Daoy (cell line): ENCODE results near the gene TCERG1L. TPM values are rescaled to one million over a fixed set of nuclear protein-coding genes. Genes with fewer than 3 reads are reported as not detected.
"Not testable (repeated sequence)": the region's sequence is repeated elsewhere in the genome, so short reads cannot be mapped to it uniquely, and the experiment has no call there.

Experiments
- DNase-seq: peaks from one replicate; pipeline ENCODE4 v3.0.0-alpha.2; 2015; ENCODE audit warnings: low read depth
- total RNA-seq: library from RNA; depleted of rRNA; stranded (reverse); fragments of >200 nt; shearing (Covaris generic); gene quantifications from 2 replicates; pipeline ENCODE4 v1.2.3, GENCODE V29; 2014; rRNA removed

TCERG1L gene, protein sequence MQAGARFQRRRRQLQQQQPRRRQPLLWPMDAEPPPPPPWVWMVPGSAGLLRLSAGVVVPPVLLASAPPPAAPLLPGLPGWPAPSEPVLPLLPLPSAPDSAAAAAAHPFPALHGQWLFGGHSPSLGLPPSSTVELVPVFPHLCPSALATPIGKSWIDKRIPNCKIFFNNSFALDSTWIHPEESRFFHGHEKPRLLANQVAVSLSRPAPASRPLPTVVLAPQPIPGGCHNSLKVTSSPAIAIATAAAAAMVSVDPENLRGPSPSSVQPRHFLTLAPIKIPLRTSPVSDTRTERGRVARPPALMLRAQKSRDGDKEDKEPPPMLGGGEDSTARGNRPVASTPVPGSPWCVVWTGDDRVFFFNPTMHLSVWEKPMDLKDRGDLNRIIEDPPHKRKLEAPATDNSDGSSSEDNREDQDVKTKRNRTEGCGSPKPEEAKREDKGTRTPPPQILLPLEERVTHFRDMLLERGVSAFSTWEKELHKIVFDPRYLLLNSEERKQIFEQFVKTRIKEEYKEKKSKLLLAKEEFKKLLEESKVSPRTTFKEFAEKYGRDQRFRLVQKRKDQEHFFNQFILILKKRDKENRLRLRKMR
- total RNA-seq, result 0.03 TPM in 1 of 2 replicates, not detected in the other

GRCh38 chr10:131311661-131312477, at the start of gene TCERG1L:
TSS of gene TCERG1L (minus strand) at chr10:131311721. CDS start at chr10:131311635, 86 bp downstream.
- peak; percentile 53 for DNase-seq

DNA sequence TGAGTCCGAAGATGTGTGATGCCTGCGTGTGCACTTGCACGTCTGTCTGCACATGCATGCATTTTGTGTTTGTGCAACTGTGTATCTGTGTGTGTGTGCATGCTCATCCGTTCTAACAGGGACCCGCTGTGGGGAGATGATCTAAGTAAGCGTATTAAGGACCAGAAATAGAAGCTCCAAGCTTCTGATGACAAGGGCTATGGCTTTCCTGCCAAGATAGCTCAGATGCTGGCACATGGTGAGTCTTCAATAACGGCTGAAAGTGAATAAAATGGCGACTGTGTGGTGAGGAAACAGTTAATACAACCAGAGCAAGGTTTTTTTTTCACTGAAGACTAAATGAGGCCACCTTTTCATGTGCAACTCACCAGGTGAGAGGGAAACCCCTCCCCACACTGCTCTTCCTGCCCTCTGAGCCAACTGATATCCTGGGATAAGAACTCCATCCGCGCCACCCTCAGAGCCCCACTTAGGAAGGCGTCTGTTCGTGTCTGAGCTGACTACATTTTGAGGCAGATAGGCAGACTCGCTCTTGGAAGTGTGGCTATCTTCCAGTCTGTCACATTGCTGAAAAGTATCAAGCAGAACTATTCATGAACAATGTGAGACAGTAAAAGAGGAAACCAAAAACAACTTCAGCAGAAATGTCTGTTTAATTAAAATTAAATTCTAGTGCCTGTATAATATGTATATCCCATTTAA, 47.4 kb upstream of the TCERG1L start:
- no peak for DNase-seq

- no peak for DNase-seq
These were observed 44.9 kb upstream of the TCERG1L start for GRCh38 chr10:131356442-131356841.

GRCh38 chr10:131355881-131356280, 44.4 kb upstream of the TCERG1L start:
- DNase-seq, result no peak

DNA sequence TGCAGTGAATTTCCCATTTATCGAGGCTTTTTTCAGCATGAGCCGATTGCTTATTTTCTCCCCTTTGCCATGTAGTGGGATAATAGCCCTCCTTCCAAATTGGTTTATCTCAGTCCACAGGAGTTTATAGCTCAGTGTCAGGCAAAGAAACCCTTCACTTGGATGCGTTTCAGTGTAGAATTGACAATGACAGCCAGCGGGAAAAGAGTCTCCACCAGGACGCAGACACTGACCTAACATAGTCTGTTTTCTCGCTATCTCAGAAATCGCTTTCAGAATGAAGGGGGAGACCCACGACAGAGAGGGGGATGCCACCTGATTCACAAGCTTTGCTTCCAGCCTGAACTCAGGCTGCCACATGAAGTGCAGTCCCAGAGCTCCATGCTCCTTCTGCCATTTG, 43.5 kb upstream of the TCERG1L start:
- DNase-seq, result no peak

DNA sequence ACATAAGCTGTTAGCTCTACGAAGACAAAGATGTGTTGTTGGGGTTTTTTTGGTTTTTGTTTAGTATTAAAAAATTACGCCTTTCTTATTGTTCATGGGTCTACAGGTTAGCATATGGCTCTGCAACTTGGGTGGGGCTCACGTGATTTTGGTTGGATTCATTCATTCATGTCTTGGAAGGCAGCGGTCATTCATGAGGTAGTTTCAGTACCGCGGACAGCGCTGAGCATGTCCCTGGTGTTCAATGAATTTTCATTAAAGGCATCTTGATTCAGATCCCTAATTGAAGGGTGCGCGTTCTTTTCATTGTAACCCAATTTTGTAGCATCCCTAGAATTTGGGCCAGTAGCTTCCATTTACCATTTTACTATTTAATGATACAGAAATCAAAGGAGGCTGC, 42.9 kb upstream of the TCERG1L start:
- peak; percentile 23 for DNase-seq

DNA sequence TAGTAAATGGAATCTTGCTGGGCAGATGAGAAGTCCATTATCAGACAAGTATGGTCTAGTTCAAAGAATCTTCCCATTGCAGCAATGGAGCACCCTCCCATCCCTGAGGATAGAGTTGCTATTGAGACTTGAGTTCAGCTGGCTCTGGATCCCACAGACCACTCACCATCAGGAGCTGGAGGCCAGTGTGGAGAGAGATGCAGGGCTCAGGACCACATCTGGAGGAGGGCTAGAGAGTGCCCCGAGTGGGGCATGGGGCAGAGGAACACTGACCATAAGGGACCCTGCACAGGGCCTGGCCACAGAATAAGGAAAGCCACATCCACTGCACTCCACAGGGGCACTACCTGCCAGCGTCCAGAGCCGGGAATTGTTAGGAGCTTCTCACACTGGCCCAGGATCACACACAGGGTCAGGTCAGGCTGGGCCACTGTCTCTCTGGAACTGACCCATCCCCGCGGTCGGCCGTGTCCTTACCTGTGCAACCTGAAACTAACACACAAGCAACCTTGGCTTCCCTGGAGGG, 41.3 kb upstream of the TCERG1L start:
- no peak for DNase-seq

DNA sequence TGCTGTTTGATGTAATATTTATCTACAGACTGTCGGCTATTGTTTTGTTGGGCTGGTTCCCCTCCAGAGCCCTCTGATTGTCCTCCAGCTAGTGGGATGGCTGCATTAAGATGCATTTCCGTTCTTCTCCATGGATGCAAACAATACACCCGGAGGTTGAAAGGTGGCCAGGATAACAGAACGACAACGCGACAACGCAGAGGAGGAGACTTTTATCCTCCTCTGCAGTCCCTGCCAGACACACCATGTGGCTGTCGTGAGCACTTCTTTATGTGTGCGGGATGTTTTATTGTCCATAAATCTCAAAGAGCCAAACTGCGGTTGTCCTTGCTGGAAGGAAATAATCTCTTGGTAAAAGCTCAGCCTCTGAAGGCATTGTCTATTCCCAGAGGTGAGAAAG, 39.1 kb upstream of the TCERG1L start:
- DNase-seq, result no peak

- no peak for DNase-seq
These were observed 38.7 kb upstream of the TCERG1L start for GRCh38 chr10:131350245-131350644.

DNA sequence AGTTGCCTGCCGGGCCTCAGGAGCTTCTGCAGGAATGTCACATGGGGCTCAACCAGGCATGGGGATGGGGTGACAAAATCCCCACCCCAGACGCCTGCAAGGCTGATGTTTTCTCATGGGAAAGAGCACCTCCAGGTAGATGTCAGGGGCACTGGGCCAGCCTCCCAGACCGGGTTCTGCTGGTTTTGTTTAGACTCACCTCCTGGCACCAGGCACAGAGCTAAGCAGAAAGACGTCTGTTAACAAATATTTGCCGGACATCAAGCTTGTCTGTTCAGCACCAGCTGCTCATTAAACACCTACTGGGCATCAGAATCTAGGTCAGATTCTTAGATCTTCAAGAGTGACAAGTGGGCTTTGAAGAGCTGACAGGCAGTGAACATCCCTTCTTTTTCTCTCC, 34.9 kb upstream of the TCERG1L start:
- DNase-seq, result no peak

GRCh38 chr10:131345691-131346090, 34.2 kb upstream of the TCERG1L start:
- DNase-seq, result no peak

GRCh38 chr10:131344747-131345146, 33.2 kb upstream of the TCERG1L start:
- no peak for DNase-seq

GRCh38 chr10:131337741-131338140, 26.2 kb upstream of the TCERG1L start:
- no peak for DNase-seq

DNA sequence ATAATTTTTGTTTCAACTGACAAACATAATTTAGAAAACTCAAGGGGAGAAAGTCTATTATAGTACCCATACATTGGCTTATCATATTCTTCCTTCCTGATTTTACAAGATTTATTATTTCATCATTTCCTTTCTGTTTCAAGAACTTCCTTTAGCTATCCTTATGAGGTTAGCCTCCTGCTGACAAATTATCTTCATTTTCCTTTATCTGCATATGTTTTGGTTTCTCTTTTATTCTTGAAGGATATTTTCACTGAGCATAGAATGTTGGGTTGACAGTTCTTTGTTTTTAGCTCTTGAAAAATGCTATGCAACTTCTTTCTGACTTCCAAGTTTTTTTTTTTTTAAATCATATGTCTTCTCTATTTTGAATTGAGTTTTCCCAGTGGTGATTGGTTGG, 21.3 kb upstream of the TCERG1L start:
- no peak for DNase-seq

DNA sequence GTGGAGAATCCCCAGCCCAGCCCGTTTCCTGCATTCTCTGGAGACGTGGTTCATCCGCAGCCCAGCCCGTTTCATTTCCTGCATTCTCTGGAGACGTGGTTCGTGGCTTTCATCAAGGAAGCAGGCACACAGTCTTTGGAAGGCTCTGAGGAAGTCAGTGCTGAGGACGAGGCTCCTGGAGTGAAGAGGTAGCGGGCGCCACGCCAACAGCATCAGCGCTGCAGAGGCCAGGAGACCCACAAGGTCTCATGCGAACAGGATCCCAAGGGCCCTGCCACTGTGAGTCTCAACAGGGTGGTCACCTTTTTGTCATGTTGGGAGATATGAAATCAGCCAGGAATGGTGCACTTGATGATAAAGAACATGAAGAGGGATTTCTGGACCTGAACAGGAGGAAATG, 12.4 kb upstream of the TCERG1L start:
- no peak for DNase-seq

GRCh38 chr10:131323025-131323424, 11.5 kb upstream of the TCERG1L start:
- no peak for DNase-seq

DNA sequence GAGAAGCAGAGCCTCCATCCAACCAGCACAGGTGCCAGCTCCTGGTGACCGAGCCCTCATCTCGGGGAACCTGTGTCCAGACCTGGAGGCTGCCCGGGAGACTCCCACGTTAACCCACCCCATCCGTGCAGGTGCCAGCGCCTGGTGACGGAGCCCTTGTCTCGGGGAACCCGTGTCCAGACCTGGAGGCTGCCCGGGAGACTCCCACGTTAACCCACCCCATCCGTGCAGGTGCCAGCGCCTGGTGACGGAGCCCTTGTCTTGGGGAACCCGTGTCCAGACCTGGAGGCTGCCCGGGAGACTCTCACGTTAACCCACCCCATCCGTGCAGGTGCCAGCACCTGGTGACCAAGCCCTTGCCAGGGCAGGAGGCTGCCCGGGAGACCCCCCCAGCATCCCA, 11.1 kb upstream of the TCERG1L start:
- not testable (repeated sequence) for DNase-seq

- DNase-seq, result no peak
These were observed 9.5 kb upstream of the TCERG1L start for GRCh38 chr10:131320860-131321604.

DNA sequence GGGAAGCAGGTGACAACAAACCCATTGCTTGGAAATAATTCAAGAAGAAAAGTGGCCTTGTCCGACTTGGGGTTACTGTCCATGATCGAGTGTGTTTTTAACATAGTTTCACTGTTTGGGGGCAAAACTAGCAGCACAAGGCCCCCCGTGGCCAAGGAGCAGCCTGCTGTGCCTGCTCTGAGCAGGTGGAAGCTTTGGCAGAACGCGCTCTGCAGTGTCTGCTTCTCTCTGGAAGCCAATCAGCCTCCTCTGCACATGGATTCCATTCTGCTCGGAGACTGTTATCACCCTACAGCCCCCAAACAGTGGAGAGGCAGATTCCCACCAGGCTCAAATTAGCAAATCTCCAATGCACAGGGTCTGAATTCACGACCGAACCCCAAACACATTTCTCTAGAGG, 7.3 kb upstream of the TCERG1L start:
- no peak for DNase-seq

DNA sequence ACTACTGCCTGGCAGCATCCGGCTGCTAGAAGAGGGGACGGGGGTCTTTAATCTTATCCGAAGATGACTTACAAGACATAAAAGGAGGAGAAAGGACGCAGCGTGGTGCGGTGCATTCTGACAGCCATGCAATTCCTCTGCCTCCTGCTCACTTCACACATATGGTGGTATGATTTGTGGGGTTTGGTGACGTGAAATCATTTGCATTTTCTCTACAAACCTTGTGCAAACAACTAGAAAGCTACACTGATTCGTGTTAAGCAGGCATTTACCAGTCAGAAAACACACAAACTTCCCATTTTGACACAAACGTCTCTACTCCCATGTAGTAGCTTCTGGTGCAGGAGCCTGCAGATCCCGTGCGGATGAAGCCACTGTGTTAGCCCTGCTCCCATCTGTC, 6.8 kb upstream of the TCERG1L start:
- DNase-seq, result no peak
